Skeletal muscle cell (primary cell): Measurements from ENCODE around the gene FZD8.

Experiments
- DNase-seq: peaks from one replicate; pipeline ENCODE4 v3.0.0-alpha.2; 2010; ENCODE audit warnings: low read depth
- H3K4me3 ChIP-seq: 2 replicates; pipeline ENCODE4 v1.5.1; 2011; ENCODE audit warnings: low read depth, mild to moderate bottlenecking, control low read depth, low read length, moderate library complexity

FZD8 gene

GRCh38 chr10:35643151-35644049 is 1.3 kb upstream of the FZD8 start:
- DNase-seq = no peak
- H3K4me3 ChIP-seq = peak overlapping the region; percentile 51

GRCh38 chr10:35642793-35643114 is 658 bp upstream of the FZD8 start:
- peak overlapping the region; percentile 51 for H3K4me3 ChIP-seq
- no peak for DNase-seq

GRCh38 chr10:35641676-35642034 is 441 bp downstream of the FZD8 start:
- DNase-seq = no peak
- peak overlapping the region; percentile 51 for H3K4me3 ChIP-seq

GRCh38 chr10:35640951-35641675 is 983 bp downstream of the FZD8 start:
- peak; percentile 65 for DNase-seq
- peak overlapping the region; percentile 51 for H3K4me3 ChIP-seq

GRCh38 chr10:35640474-35640873 is 1.6 kb downstream of the FZD8 start:
- H3K4me3 ChIP-seq = peak overlapping the region; percentile 56
- peak; percentile 37 for DNase-seq

- no peak for DNase-seq
- peak overlapping the region; percentile 56 for H3K4me3 ChIP-seq
These were observed 2.2 kb downstream of the FZD8 start for GRCh38 chr10:35639728-35640401.

- H3K4me3 ChIP-seq = peak overlapping the region; percentile 56
- DNase-seq = no peak
These were observed 2.9 kb downstream of the FZD8 start for GRCh38 chr10:35639021-35639727.

GRCh38 chr10:35638101-35638500 is 4.0 kb downstream of the FZD8 start:
- H3K4me3 ChIP-seq = no peak overlapping the region
- DNase-seq = no peak

GRCh38 chr10:35637462-35637861 is 4.6 kb downstream of the FZD8 start:
- peak overlapping the region; percentile 19 for H3K4me3 ChIP-seq
- no peak for DNase-seq

- DNase-seq = no peak
- H3K4me3 ChIP-seq = no peak overlapping the region
These were observed 5.1 kb downstream of the FZD8 start for GRCh38 chr10:35636956-35637355.

GRCh38 chr10:35635576-35635975 is 6.5 kb downstream of the FZD8 start:
- no peak for DNase-seq
- H3K4me3 ChIP-seq = no peak overlapping the region

- no peak overlapping the region for H3K4me3 ChIP-seq
- no peak for DNase-seq
These were observed 8.8 kb downstream of the FZD8 start for GRCh38 chr10:35633006-35633980.

GRCh38 chr10:35632027-35632426 is 10.1 kb downstream of the FZD8 start:
- H3K4me3 ChIP-seq = no peak overlapping the region
- DNase-seq = no peak

GRCh38 chr10:35631404-35631803 is 10.7 kb downstream of the FZD8 start:
- DNase-seq = no peak
- H3K4me3 ChIP-seq = no peak overlapping the region

GRCh38 chr10:35626971-35627507 is 15.1 kb downstream of the FZD8 start:
- no peak for DNase-seq
- no peak overlapping the region for H3K4me3 ChIP-seq

GRCh38 chr10:35614312-35614711 is 27.8 kb downstream of the FZD8 start:
- no peak overlapping the region for H3K4me3 ChIP-seq
- DNase-seq = no peak

- DNase-seq = no peak
- H3K4me3 ChIP-seq = no peak overlapping the region
These were observed 28.4 kb downstream of the FZD8 start for GRCh38 chr10:35613597-35614226.

- DNase-seq = no peak
- H3K4me3 ChIP-seq = no peak overlapping the region
These were observed 29.0 kb downstream of the FZD8 start for GRCh38 chr10:35613107-35613440.
